ENCODE measurements around the gene TMEM143.
"Not testable (repeated sequence)": the region's sequence is repeated elsewhere in the genome, so short reads cannot be mapped to it uniquely, and the experiment has no call there.

Gene TMEM143

GRCh38 chr19:48363810-48364597 lies at the start of gene TMEM143, which contains the start of gene SYNGR4:
Gene TMEM143 (minus strand): TSS chr19:48363940. CDS start chr19:48363920, 20 bp downstream.
Gene SYNGR4 (plus strand): TSS chr19:48364367. CDS start chr19:48365843, 1,476 bp downstream.
- peak; percentile 99 for DNase-seq

GRCh38 chr19:48405850-48406249 lies 42.1 kb upstream of the TMEM143 start:
- DNase-seq: no peak

- no peak for DNase-seq
These were observed 41.4 kb upstream of the TMEM143 start for GRCh38 chr19:48405010-48405659.

DNA sequence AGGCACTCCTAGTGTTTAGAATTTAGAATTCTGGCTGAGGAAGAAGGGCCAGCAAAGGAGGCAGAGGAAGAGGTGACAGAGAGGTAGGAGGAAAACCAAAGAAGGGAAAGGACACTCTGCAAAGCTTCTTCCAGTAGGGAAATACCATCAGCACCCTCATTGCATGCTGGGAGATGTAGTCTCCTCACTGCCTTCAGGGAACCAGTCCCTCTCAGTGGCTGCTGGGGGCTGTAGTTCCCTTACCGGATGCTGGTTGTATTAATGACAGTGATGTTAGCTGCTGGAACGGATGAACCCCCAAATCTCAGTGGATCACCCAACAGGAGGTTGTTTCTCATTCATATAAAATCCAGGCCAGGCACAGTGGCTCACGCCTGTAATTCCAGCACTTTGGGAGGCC lies 39.9 kb upstream of the TMEM143 start:
- DNase-seq: peak; percentile 72

- no peak for DNase-seq
These were observed 37.5 kb upstream of the TMEM143 start for GRCh38 chr19:48401287-48401686.

DNA sequence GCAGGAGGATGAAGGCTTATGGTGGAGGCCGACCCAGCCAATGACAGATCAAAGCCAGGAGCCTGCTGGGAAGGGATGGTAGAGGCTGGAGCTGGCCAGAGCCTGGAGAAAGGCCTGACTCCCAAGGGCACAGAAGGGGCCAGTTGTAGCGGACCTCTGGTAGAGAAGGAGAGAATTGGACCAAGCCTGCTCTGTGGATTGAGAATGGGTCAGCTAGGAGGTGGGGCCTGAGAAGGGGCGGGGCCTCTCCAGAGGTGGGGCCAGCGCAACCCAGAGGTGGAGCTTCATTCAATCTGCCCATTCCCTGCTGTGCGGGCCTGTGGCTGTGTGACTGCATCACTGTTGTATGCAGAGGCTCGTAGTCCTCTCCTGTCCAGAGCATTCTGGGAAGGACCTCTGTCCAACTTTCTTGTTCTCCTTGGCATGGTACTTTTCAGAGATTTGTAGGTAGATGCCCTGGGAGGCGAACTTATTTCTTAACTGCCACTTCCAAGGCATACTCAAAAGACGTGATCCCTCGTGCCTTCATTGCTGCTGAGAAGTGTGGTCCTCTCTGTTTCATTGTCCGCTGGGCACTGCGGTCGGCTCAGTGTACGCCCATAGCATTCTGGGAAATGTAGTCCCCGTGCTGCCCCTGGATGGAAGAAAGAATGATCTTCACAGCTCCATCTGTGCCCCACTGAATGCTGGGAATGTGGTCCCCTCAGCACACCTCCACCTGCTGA lies 36.4 kb upstream of the TMEM143 start:
- peak; percentile 48 for DNase-seq

- DNase-seq: peak; percentile 91
These were observed 34.9 kb upstream of the TMEM143 start for GRCh38 chr19:48398375-48399235.

DNA sequence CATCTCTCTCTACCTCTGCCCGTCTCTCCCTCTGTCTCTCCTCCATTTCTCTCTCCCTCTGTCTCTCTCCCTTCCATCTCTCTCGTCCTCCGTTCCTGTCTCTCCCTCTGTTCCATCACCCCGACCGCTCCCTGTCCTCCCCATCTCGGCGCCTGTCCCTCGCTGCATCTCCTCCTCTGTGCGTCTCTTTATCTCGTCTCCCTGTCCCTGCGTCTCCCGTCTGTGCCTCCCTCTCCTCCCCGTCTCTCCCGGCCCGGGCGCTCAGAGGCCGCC lies 34.3 kb upstream of the TMEM143 start:
- no peak for DNase-seq

DNA sequence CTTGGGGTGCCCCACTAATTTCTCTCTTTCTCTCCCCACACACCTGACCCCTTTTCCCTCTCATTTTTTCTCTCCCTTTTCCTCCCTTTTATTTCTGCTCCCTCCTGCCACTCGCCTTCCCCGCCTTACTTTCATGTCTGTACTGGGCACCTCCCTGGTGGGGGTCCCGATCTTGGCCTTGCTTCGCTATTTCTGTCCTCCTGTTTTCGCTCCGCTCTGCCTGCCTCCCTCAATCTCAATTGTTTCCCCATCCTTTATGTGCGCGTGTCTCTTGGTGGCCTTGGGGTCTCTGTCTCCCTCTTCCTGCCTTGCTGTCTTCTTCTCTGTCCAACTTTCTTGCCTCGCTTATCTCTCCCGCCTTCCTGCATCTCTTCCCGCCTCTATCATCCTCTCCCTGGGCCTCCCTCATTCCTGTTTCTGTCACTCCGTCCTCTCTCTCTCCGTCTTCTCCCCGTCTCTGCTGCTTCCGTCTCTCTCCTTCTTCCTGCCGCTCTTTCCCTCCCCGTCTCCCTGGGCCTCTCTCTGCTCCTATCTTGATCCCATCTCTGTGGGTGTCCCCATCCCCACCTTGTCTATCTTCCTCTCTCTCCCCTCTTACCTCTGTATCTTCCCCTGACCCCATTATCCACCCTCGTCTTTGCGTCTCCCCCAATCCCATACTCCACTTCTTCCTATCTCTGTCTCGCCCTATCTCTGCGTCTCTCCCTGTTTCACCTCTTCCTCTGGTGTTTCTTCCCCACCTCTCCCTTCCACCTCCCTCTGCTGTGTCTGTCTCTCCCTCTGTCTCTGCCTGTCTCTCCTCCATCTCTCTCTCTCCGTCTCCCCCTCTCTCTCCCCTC lies 33.7 kb upstream of the TMEM143 start:
- no peak for DNase-seq

DNA sequence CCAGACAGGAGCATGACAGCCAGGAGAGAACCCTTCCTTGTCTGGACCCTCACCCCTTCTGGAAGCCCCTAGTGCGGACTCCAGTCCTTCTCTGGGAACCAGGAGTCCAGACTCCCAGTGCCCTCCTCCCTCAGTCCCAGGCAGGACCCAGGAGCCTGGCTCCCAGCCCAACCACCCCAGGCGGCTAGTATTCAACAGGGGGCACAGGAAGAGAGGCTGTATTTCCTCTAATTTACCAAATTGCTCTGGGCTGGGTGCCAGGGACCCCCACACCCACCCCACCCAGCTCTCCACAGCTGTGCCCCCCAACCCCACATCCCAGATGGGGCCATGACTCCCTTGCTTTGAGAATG lies 33.1 kb upstream of the TMEM143 start:
- DNase-seq: no peak

DNA sequence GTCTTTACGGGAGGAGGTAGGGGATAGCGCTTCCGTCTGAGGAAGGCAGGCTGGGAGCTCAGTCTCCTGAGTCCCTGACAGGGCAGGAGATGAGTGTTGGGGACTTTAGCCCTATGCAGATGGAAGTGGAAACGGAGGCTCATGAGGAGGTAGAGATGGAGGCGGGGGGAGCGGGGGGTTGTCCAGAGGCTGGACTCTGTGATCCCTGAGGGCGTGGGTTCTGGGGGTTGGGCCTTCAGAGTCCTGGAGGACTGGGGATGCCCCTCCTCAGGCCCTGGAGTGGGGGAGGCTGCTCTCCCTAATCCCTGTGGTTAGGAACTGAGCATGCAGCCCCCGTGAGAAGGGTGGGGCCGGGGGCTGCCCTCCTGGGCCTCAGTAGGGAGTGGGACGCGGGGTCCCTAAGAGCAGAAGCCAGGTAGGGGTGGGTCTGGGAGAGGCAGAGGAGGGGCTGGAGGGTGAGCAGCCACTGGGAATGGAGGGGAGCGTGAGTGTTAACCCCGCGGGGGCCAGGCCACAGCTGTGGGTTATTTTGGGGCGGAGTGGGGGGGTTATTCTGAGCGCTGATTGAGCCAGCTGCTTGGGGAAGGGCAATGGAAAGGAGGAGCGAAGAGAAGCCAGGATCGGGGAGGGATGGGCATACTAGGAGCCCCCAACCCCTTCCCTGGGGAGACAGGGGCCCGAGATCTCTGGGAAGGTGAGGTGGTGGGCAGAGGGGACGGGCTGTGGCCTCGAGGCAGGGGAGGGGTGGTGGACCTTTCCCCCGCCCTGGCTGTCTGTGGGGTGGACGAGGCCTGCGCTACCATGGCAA lies 32.5 kb upstream of the TMEM143 start:
- no peak for DNase-seq

DNA sequence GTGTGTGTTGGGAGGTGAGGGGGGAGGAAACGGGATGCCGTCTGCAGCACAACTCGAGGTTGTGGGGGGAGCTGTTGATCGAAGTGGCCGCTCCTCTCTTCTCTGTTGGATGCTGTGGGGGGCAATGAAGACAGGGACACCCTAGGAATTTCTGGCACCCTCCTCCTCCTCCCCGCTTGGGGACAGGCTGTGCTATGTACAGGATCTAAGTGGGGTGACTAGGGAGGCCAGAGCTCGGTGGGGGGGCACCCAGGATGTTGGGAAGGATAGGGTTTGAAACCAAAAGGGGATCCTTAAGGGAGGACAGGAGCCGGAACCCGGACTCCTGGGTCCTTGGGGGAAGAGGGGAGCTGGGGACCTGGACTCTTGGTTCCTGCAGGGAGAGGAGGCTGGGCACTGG lies 31.8 kb upstream of the TMEM143 start:
- no peak for DNase-seq

- DNase-seq: no peak
These were observed 31.4 kb upstream of the TMEM143 start for GRCh38 chr19:48395170-48395455.

GRCh38 chr19:48394331-48395169 lies 30.8 kb upstream of the TMEM143 start:
- DNase-seq: no peak

DNA sequence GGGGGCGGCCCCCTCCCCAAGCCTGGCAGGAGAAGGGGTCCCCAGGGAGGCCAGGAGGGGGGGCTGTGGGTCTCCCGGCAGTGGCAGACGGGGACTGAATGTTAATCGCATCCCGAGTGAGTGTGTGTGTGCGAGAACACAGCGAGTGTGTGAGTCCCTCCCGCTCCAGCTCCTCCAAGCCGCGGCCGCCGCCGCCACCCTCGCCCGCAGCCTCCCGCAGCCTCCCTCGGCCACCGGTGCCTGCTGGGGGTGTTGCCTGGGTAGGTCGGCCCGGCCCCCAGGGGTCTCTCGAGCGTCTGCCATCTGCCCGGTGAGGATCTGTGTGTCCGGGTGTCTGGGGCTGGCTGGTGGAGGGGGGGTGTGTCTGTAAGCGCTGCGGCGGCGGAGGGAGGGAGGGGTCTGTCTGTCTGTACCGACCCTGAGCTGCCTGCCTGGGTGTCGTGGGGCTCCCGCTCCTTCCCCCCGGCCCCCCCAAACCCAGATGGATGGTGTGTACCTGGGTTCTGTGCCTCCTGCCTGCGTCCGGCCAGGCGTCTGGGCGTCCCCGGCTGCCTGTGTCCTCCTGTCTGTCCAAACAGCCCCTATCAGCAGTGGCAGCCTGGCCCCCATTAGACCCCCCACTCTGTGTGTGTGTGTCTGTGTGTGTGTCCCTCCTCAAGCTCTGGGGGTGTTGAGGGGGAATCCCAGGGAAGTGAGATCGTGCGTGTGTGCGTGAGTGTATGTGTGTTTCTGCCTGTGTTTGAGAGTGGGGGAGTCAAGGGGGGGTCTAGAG lies 30.0 kb upstream of the TMEM143 start, which contains the start of gene GRIN2D:
GRIN2D (plus strand) TSS at position 110 of the 772 bp plus-strand sequence. CDS start 4,725 bp downstream, outside the sequence.
- DNase-seq: peak; percentile 36

- no peak for DNase-seq
These were observed 29.3 kb upstream of the TMEM143 start for GRCh38 chr19:48392860-48393558.

DNA sequence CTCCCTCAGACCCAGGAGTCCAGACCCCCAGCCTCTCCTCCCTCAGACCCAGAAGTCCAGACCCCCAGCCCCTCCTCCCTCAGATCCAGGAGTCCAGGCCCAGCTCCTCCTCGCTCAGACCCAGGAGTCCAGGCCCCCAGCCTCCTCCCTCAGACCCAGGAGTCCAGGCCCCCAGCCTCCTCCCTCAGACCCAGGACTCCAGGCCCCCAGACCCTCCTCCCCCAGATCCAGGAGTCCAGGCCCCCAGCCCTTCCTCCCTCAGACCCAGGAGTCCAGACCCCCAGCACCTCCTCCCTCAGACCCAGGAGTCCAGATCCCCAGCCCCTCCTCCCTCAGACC lies 28.2 kb upstream of the TMEM143 start:
- DNase-seq: not testable (repeated sequence)

DNA sequence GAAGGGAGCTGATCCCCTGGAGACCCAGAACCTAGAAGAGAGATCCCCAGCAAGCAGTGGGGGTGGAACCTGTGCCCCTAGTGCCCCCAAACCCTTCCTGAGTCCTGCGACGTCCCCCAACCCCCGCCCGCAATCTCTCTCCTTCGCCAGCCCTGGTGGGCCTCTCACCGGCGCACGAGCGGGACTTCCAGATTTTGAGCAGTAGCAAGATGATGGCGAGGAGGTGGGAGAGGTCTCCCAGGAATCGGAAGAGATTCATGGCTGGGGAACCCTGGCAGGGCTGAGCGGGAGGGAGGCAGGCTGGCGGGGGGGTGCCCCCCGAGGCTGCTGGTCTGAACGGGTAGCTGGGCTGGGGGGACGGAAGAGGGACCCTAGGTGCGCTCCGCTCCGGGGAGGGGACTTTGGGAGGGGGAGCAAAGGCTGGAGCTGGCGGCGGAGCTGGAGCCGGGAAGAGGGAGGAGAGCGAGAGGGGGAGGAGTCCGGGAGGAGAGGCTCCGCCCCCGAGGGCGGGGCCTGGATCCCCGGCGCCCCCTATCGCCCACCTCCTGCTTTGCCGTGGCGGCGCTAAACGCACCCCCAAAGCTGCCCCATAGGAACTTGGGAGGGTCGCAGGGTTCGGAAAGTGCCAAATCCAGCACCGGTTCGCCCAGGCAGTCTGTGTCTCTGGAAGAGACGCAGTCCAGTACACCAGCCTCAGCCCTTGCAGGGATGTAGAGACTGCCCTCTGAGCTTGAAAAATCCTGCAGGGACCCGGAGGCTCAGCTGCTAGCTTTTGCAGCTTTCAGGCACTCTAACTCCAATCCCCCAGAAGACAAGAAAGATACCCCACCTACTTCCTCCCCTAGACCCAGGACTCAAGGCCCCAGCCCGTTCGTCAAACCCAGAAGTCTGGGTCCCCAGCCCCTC lies 27.6 kb upstream of the TMEM143 start, which contains the start of gene KDELR1:
KDELR1 (minus strand) TSS at position 452 of the 906 bp plus-strand sequence; CDS start at position 259, 193 bp downstream.
- peak; percentile 77 for DNase-seq

All from CD4-positive, alpha-beta T cell treated with Interleukin-12 subunit alpha and Interleukin-12 subunit beta, for 1 hour (primary cell).